Measurements from ENCODE around the gene ABCC1.
"Not testable (repeated sequence)": the region's sequence is repeated elsewhere in the genome, so short reads cannot be mapped to it uniquely, and the experiment has no call there.

ABCC1 gene

DNA sequence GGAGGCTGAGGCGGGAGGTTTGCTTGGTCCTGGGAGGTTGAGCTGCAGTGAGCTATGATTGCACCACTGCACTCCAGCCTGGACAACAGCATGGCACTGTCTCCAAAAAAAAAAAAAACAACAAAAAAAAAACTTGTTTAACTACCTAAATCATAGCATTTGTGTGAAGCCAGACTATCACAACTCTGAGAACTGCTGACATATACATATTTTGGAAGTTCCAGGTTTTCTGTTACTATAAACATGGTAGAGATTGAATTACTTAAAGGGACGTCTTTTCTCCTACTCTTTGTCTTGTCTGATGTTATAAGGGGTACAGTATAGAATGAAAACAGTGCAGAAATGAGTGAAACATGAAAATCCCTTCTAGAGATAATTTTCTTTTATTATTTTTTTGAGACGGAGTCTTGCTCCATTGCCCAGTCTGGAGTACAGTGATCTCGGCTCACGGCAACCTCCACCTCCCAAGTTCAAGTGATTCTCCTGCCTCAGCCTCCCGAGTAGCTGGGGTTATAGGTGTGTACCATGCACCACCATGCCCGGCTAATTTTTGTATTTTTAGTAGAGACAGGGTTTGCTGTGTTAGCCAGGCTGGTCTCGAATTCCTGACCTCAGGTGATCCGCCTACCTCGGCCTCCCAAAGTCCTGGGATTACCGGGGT lies 18.4 kb downstream of the ABCC1 start:
- DNase-seq, result no peak

- no peak for DNase-seq
Measured at GRCh38 chr16:15970202-15970601, 20.8 kb downstream of the ABCC1 start.

GRCh38 chr16:15970743-15971439 lies 21.5 kb downstream of the ABCC1 start:
- no peak for DNase-seq

- DNase-seq, result no peak
Measured at GRCh38 chr16:15971440-15971815, 22.0 kb downstream of the ABCC1 start.

GRCh38 chr16:15972046-15972868 lies 22.8 kb downstream of the ABCC1 start:
- no peak for DNase-seq

DNA sequence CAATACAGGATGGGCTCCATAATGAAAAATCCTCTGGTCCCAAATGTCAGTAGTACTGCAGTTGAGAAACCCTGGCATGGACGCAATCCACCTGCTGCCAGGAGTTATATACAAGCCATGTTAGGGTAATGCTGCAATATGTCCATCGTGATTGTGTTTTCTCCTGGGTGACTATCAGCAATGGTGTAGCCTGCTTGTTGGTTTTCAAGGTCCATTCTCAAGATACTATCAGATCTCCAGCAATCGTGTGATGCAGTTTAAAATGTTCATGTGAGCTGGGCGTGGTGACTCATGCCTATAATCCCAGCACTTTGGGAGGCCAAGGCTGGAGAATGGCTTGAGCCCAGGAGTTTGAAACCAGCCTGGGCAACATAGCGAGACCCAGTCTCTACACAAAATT lies 24.0 kb downstream of the ABCC1 start:
- DNase-seq, result no peak

DNA sequence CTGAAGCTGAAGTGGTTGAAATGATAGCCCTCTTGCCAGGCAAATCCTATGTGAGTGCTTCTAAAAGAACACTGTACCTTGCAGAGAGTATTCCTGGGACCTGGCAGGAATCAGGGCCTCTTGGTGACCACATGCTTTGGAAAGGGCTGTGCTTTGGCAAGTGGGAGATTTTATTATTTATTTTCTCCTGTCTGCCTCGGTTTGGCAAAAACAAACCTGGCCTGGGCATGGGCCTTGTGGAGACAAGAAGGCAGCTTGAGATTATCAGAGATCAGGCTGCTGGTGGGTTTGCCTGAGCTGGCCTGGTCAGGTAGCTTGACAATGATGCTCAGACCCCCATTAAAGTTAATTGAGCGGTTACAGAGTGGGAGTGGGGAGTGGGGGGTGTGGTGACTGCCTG lies 24.6 kb downstream of the ABCC1 start:
- DNase-seq, result no peak

GRCh38 chr16:15975172-15975571 lies 25.8 kb downstream of the ABCC1 start:
- no peak for DNase-seq

- no peak for DNase-seq
Measured at GRCh38 chr16:15976225-15976812, 26.9 kb downstream of the ABCC1 start.

- DNase-seq, result no peak
Measured at GRCh38 chr16:15976929-15977637, 27.7 kb downstream of the ABCC1 start.

- DNase-seq, result no peak
Measured at GRCh38 chr16:15979801-15980200, 30.4 kb downstream of the ABCC1 start.

DNA sequence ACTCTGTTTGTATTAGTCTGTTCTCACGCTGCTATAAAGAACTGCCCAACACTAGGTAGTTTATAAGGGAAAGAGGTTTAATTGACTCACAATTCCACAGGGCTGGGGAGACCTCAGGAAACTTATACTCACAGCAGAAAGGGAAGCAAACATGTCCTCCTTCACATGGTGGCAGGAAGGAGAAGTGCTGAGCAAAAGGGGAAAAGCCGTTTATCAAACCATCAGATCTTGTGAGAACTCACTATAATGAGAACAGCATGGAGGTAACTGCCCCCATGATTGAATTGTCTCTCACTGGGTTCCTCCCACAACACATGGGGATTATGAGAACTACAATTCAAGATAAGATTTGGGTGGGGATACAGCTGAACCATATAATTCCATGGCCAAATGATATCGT lies 30.9 kb downstream of the ABCC1 start:
- no peak for DNase-seq

DNA sequence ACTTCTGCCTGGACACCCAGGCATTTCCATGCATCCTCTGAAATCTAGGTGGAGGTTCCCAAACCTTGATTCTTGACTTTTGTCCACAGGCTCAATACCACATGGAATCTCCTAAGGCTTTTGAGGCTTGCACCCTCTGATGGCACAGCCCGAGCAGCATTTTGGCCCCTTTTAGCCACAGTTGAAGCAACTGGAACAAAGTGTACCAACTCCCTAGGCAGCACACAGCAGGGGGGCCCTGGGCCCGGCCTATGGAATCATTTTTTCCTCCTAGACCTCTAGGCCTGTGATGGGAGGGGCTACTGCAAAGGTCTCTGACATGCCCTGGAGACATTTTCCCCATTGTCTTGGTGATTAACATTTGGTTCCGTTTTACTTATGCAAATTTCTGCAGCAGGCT lies 32.0 kb downstream of the ABCC1 start:
- no peak for DNase-seq

DNA sequence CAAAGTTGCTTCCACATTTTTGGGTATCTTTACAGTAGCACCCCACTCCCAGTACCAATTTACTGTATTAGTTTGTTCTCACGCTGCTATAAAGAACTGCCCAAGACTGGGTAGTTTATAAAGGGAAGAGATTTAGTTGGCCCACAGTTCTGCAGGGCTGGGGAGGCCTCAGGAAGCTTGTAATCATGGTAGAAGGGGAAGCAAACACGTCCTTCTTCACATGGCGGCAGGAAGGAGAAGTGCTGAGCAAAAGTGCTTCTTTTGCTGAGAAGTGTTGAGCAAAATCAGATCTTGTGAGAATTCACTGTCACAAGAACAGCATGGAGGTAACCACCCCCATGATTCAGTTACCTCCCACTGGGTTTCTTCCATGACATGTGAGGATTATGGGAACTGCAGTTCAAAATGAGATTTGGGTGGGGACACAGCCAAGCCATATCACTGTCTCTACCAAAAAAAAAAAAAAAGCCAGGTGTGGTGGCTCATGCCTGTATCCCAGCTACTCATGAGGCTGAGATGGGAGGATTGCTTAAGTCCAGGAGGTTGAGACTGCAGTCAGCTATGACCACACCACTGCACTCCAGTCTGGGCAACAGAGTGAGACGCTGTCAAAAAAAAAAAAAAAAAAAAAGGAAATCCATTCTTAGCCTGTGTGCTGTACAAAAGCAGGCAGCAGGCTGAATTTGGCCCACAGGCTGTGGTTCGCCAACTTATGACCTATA lies 32.9 kb downstream of the ABCC1 start:
- DNase-seq, result not testable (repeated sequence)

- no peak for DNase-seq
Measured at GRCh38 chr16:15983898-15984297, 34.5 kb downstream of the ABCC1 start.

DNA sequence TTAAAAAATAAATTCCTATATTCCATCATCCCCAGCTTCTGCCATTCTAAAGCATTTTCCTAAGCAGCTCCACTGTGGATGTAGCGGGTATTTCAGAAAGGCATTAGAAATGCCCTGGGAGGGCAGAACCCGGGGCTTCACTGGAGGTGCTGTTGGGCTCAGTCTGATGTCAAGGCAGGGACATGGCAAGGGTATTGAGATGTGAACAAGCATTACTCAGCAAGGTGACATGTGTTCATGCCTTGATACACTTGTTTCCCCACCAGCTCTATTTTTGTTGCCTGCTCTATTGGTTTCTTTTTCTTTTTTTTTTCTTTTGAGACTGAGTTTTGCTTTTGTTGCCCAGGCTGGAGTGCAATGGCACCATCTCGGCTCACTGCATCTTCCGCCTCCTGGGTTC lies 35.7 kb downstream of the ABCC1 start:
- no peak for DNase-seq

- no peak for DNase-seq
Measured at GRCh38 chr16:15986261-15986660, 36.8 kb downstream of the ABCC1 start.

DNA sequence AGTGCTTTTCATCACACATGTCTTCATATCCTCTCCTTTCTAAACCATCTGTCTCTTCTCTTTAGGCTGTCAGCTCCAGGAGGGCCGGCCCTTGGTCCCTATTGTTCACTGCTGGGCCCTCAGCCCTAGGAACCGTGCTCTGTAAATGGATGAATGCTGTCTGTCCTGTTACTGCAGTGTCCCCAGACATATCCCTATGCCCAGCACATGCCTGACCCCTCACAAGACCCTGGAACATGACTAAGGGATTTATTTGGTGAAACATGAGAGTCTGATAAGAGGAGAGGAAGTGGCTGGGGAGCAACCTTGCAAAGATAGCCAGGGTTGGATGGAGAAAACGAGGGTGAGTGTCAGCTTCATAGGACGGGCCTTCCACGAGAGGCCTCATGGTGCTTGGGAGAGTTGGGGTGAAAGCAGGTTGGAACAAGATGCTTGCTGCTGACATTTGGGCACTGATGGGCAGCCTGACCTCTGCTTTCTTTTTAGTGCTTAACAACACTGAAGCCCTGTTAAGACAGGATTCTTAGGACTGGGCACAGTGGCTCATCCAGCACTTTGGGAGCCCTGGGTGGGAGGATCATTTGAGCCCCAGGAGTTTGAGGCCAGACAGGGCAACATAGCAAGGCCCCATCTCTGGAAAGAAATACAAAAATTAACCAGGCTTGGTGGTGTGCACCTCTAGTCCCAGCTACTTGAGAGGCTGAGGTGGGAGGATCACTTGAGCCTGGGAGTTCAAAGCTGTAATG lies 39.0 kb downstream of the ABCC1 start:
- DNase-seq, result no peak

DNA sequence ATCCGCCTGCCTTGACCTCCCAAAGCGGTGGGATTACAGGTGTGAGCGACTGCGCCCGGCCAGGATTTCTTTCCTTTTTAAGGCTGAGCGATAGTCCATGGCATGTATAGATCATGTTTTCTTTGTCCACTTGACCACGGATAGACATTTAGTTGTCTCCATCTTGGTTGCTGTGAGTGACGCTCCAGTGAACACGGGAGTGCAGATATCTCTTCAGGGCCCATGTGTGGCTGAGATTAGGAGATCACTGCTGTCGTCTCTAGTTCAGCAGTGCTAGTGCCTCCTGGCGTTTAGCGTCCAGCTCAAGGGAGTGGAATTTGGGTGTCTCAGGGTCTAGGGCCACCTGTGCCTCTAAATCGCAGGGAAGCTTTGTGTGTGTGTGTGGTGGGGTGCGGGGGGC lies 41.5 kb downstream of the ABCC1 start:
- no peak for DNase-seq

DNA sequence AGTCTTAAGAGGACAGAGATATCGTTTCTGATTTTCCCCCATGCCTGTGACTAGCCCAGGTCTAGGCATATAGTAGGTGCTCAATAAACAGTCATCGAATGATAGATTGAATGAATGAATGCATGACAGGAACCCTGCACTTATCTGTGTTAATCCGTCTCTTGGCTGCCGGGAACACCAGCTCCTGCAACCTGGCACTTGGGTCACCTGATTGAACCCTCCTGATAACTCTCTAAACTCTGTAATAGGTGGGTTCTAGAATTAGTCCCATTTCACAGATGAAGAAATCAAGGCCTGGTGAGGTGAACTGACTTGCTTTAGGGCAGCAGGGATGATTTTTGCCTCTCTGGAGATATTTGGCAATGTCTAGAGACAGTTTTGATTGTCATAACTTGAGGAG lies 43.7 kb downstream of the ABCC1 start:
- DNase-seq, result no peak

DNA sequence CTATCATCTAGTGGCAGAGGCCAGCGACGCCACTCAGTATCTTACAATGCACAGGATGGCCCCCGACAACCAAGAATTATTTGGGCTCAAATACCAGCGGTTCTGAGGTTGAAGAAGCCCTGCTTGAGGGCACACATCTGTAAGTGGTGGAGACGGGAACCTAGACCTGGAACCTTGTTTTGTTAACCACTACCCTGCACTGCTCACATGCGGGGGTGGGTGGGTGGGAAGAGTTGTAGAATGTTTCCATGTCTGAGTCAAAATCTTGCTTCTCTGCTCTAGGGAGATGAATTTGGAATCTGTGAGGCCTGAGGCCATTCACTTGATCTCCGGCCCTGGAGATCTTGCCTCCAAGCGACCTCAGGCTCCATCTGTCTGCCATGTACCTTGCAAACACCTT lies 44.1 kb downstream of the ABCC1 start:
- DNase-seq, result no peak

Measured in stimulated activated CD4-positive, alpha-beta T cell treated with anti-CD3 and anti-CD28 coated beads, Interleukin-4, amount 100 ng/mL, for 24 hours (primary cell).